ENCODE data around the gene MED29.

Gene MED29

DNA sequence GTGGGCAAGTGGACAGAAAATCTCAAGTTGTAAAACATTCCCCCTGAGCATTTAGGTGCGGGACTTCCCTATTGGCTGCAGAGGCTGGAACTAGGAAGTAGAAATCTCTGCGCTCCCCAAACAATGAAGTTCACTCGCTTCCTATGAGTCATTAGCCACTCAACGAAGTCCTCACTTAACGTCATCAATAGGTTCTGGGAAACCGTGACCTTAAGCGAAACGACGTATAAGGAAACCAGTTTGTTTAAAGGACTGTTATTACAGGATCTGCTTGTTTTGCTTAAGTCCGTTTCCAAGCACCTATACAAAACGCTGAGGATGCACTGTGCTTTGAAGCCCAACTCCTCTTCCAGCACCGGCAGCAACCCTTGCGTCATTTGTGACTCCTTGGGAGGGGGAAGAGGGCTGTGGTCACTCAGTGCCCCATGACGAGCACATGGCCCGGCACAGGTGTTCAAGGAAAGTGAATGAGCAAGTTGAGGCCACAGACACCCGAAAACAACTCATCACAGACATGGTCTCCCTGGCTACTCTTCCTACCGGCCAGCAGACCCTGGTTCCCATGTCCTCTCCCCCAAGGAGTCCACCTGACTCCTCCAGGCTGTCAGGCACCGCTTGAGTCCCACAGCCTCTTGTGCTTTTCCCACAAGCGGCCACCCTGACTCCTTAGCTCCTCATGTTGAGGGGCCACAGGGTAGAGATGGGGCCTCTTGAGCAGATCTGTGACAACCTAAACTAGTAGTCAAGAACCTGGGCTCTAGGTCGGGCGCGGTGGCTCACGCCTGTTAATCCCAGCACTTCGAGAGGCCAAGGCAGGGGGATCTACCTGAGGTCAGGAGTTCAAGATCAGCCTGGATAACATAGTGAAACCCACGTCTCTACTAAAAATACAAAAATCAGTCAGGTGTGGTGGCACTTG is 39.8 kb downstream of the MED29 start:
- no peak for DNase-seq (ENCODE audit: low read depth)

DNA sequence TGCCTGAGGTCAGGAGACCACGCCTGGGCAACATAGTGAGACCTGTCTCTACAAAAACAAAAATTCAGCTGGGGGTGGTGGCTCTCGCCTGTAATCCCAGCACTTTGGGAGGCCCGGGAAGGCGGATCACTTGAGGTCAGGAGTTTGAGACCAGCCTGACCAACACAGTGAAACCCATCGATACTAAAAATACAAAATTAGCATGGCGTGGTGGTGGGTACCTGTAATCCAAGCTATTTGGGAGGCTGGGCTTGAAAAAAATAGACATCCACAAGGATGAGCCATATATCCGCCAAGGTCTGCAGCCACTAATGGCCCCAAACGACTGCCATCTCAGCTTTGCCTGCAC is 41.5 kb downstream of the MED29 start:
- no peak for DNase-seq (ENCODE audit: low read depth)

GRCh38 chr19:39433480-39434079 is 42.4 kb downstream of the MED29 start:
- DNase-seq (ENCODE audit: low read depth): no peak

GRCh38 chr19:39434123-39435076 is 43.2 kb downstream of the MED29 start:
- DNase-seq (ENCODE audit: low read depth): no peak

- peak; percentile 99 for DNase-seq (ENCODE audit: low read depth)
Observed at GRCh38 chr19:39435499-39436349, 44.5 kb downstream of the MED29 start, which contains the start of gene RPS16. Gene RPS16, minus strand, starts transcription at chr19:39435949. Its CDS starts 54 bp downstream, at chr19:39435895.

DNA sequence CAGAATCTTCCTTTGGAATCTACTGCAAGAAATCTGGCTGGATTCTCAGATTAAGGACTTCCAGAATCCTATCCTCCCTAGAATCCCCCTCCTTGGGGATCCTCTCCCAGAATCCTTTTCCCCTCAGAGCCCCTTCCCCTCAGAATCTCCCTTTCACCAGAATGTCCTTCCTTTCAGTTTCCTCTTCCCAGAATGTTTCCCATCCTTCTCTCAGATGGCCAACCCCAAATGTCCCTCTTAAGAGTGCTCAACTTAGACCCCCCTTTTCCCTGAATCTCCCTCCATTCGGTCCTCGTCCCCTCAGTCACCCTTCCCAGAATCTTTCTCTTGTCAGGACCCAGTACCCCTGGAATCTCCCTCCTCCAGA is 45.2 kb downstream of the MED29 start:
- no peak for DNase-seq (ENCODE audit: low read depth)

DNA sequence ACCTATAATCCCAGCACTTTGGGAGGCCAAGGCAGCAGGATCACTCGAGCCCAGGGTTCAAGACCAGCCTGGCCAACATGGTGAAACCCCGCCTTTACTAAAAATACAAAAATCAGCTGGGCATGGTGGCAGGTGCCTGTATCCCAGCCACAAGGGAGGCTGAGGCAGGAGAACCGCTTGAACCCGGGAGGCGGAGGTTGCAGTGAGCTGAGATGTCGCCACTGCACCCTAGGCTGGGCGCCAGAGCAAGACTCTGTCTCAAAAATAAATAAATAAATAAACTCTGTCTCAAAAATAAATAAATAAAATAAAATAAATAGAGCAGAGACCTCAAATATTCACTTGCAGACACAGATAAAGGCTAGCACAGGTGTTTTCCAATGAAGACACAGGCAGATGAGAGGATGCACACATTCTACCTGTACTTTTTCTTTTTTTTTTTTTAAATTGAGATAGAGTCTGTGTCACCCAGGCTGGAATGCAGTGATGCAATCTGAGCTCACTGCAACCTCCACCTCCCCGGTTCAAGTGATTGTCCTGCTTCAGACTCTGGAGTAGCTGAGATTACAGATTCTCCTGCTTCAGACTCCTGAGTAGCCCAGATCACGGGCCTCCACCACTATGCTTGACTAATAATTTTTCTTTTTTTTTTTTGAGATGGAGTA is 47.2 kb downstream of the MED29 start:
- DNase-seq (ENCODE audit: low read depth): no peak

DNA sequence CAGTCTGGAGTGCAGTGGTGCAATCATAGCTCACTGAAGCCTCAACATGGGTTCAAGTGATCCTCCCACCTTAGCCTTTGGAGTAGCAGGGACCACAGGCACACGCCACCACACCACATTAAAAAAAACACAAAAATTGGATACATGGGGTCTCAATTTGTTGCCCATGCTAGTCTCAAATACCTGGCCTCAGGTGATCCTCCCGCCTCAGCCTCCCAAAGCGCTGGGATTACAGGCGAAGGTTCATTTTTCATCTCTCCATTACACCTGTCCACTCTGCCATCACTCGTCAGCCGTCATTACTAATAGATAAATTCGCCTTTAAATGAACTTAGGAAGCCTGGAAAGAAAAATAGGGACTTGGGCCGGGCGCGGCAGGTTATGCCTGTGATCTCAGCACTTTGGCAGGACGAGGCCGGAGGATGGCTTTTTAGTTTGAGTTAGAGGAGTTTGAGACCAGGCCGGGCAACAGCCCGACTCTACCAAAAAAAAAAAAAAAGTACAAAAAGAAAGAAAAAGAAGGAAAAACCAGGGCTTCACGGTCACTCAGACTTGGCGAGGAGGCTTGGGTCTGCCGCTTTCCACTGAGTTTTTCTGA is 53.5 kb downstream of the MED29 start:
- no peak for DNase-seq (ENCODE audit: low read depth)

- DNase-seq (ENCODE audit: low read depth): peak; percentile 93
Observed at GRCh38 chr19:39445196-39446111, 54.3 kb downstream of the MED29 start, which contains the start of gene SUPT5H. Gene SUPT5H, plus strand, starts transcription at chr19:39445582. Its CDS starts 309 bp downstream, at chr19:39445891.

DNA sequence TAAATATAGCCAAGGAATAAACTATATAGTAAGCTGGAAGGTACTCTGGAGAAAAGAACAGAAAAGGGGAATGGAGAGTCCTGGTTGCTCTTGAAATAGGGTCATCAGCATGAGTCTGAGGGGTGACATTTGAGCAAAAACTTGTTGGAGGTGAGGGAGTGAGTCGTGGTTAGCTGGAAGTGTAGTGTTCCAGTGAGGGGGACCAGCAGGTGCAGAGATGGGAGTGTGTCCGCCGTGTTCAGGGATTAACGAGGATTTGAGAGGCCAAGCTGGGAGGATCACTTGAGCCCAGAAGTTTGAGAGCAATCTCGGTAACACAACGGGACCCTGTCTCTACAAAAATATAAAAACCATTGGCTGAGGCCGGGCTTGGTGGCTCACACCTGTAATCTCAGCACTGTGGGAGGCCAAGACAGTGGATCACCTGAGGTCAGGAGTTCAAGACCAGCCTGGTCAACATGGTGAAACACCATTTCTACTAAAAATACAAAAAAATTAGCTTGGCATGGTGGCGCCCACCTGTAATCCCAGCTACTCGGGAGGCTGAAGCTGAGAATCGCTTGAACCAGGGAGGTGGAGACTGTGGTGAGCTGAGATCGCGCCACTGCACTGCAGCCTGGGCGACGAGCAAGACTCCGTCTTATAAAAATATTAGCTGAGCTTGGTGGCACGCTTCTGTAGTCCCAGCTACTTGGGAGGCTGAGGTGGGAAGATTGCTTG is 55.3 kb downstream of the MED29 start:
- DNase-seq (ENCODE audit: low read depth): no peak

GRCh38 chr19:39448271-39448670 is 57.1 kb downstream of the MED29 start:
- no peak for DNase-seq (ENCODE audit: low read depth)

DNA sequence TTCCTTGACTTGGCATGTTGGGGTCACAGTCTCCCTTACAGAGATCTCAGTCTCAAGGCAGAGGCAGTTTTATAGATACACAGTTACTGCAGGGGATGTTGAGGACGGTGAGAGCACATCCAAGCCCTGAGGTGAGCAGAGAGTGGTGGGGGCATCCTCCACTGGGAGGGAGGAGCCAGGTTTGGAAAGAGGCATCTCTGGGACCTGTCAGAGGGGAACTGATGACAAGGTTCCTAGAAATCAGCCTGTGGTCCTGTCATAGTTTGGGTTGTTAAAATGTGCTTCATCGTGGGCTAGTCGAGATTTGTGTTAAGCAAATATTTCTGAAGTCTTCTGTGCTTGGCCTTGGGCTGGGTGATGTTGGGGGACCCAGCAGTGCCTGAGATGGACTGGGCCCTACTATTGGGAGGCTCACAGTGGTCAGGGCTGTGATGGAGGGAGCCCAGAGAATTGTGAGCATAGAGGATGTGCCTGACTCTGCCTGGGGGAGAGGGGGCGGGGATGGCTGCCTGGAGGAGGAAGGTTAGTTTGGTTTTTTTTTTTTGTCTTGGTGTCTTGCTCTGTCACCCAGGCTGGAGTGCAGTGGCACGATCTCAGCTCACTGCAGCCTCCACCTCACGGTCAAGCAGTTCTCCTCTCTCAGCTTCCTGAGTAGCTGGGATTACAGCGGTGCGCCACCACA is 58.1 kb downstream of the MED29 start:
- DNase-seq (ENCODE audit: low read depth): no peak

Data from activated T-cell treated with anti-CD3 and anti-CD28 coated beads for 1 hour (primary cell).